22Rv1 (cell line): ENCODE results near the gene CCDC194.

ENCODE experiments used
- CTCF ChIP-seq: fragments of 450-650 bp; IDR thresholded peaks from 2 replicates; pipeline ENCODE4 v1.5.1; 2017; ENCODE audit warnings: mild to moderate bottlenecking
- ZFX ChIP-seq: fragments of 450-650 bp; IDR thresholded peaks from 2 replicates; pipeline ENCODE4 v1.6.1; 2017; ENCODE audit warnings: antibody characterized with exemption, borderline replicate concordance

DNA sequence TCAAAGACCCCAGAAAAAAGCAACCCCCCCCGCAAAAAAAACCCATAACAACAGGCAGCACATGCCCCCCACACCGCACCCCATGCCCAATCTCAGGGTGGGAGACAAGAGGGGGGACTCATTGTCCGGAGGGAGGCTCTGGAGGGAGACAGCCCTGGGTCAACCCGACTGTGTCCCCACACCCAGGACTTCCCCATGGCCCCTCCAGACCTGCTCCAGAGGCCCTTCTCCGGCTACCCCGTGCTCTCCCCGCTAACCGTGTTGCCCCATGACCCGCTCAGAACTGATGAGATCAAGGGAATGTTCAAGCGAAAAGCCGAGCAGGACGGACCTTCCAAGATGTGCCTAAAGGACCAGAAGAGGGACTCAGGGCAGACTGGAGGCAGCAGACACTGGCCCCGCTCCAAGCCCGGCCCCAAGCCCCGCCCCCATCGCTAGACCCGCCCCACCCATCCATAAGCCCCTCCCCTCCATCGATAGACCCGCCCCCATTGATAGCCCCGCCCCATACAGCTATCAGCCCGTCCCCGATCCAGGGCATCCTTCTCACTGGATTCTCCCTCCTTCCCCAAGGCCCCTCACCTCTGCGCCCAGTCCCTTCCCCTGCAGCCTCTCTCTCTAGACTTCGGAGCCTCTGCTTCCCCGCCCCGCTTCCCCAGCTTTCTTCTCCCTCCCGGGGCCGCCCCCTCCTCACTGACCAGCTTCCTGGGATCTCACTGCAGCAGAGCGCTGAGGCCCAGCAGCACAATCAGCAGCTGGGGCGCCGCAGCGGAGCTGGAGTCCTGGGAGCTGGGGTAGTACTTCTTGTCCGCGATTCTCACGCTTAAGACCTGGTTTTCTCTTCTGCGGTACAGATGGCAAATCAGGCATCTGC is 9.2 kb upstream of the CCDC194 start:
- TF ChIP-seq CTCF: no peak
- TF ChIP-seq ZFX: no peak
